ENCODE results near the gene ACER1. TPM values are rescaled to one million over a fixed set of nuclear protein-coding genes. Genes with fewer than 3 reads are reported as not detected.
"Not testable (repeated sequence)": the region's sequence is repeated elsewhere in the genome, so short reads cannot be mapped to it uniquely, and the experiment has no call there.

Gene ACER1
- total RNA-seq, 4 donors from 2014 or later, result 56.9 to 135 (median 86.2) TPM

GRCh38 chr19:6287269-6287885 is 46.0 kb downstream of the ACER1 start:
- 85% methylated on average over 4 to 5 of the region's 6 CpGs for WGBS, 2 donors
- DNase-seq (ENCODE audit: low spot score in 2 of 2), result no peak
- no peak overlapping the region for H3K4me3 ChIP-seq (ENCODE audit: low read depth, poor library complexity, severe bottlenecking)
- intact Hi-C loops (cut with DNase I; ENCODE audit: low total_unique reads), result no loop called here
- TF ChIP-seq POLR2A (IDR thresholded peaks at IDR 0.05) (no peak), CTCF (IDR thresholded peaks at IDR 0.05) (no peak)

GRCh38 chr19:6286676-6287075 is 46.7 kb downstream of the ACER1 start:
- TF ChIP-seq POLR2A (IDR thresholded peaks at IDR 0.05) (no peak), CTCF (IDR thresholded peaks at IDR 0.05) (no peak)
- no peak for DNase-seq (ENCODE audit: low spot score in 2 of 2)
- H3K4me3 ChIP-seq (ENCODE audit: low read depth, poor library complexity, severe bottlenecking), result no peak overlapping the region
- WGBS, 2 donors, result 70 to 91% methylated on average over 2 to 4 of the region's 4 CpGs
- intact Hi-C loops (cut with DNase I; ENCODE audit: low total_unique reads), result no loop called here

DNA sequence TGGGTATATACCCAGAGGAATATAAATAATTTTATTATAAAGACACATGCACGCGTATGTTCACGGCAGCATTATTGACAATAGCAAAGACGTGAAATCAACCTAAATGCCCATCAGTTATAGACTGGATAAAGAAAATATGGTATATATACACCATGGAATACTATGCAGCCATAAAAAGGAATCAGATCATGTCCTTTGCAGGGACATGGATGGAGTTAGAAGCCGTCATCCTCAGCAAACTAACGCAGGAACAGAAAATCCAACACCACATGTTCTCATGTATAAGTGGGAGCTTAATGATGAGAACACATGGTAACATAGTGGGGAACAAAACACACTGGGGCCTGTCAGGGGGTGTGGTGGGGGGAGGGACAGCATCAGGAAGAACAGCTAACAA is 51.0 kb downstream of the ACER1 start:
- WGBS, 2 donors, result 78 to 81% methylated on average over 6 of the region's 6 CpGs
- DNase-seq (ENCODE audit: low spot score in 2 of 2); intact Hi-C loops (cut with DNase I; ENCODE audit: low total_unique reads); H3K4me3 ChIP-seq (ENCODE audit: low read depth, poor library complexity, severe bottlenecking): not testable (repeated sequence)

DNA sequence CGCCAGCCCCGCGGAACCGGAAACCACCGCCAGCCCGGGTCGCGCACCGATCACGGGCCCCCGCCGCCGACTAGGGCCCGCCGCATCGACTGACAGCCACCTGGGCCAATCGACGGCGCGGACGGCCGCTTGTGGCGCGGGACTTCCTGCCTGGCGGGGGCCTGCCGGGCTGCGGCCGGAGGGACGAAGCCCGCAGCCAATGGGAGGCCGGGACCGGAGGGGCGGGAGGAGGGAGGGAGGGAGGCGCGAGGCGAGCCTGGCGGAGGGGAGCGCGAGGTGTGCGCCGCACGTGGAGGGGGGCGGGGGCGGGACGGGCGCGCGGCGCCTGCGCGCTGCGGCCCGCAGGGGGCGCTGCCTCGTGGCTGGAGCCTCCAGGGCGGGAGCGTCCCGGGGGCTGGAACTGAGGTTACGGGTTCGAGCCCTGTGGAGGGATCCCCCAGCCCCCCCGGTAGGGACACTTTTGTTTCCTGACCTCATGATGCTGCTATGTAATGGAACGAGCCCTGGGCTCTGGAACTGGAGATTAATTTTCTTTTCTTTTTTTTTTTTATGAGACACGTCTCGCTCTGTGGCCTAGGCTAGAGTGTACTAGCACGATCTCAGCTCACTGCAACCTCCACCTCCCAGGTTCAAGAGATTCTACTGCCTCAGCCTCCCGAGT is 53.4 kb downstream of the ACER1 start, which contains the start of gene MLLT1:
Gene MLLT1 (minus strand): TSS at position 45 of the 661 bp plus-strand sequence. CDS start 191 bp downstream, outside the sequence.
- no peak for TF ChIP-seq POLR2A (IDR thresholded peaks at IDR 0.05)
- no peak for TF ChIP-seq CTCF (IDR thresholded peaks at IDR 0.05)
- H3K4me3 ChIP-seq (ENCODE audit: low read depth, poor library complexity, severe bottlenecking), result peak within 1 kb of the TSS; percentile 57
- intact Hi-C loops (cut with DNase I; ENCODE audit: low total_unique reads), result loop anchor here (5.0 kb wide), 1 partner anchor 223 kb away; no protein-coding TSS in a partner anchor
- DNase-seq (ENCODE audit: low spot score in 2 of 2), result peak; percentile 93 to 99
- WGBS, 2 donors, result 5 to 12% methylated on average over 20 to 40 of the region's 66 CpGs

- WGBS, 2 donors, result 0% methylated on average over 2 of the region's 59 CpGs
- peak overlapping the region; percentile 57 for H3K4me3 ChIP-seq (ENCODE audit: low read depth, poor library complexity, severe bottlenecking)
- DNase-seq (ENCODE audit: low spot score in 2 of 2), result no peak
- intact Hi-C loops (cut with DNase I; ENCODE audit: low total_unique reads), result loop anchor here (5.0 kb wide), 1 partner anchor 222 kb away; no protein-coding TSS in a partner anchor
- TF ChIP-seq POLR2A (IDR thresholded peaks at IDR 0.05), result no peak
- no peak for TF ChIP-seq CTCF (IDR thresholded peaks at IDR 0.05)
These were observed 53.8 kb downstream of the ACER1 start for GRCh38 chr19:6279620-6279930.

DNA sequence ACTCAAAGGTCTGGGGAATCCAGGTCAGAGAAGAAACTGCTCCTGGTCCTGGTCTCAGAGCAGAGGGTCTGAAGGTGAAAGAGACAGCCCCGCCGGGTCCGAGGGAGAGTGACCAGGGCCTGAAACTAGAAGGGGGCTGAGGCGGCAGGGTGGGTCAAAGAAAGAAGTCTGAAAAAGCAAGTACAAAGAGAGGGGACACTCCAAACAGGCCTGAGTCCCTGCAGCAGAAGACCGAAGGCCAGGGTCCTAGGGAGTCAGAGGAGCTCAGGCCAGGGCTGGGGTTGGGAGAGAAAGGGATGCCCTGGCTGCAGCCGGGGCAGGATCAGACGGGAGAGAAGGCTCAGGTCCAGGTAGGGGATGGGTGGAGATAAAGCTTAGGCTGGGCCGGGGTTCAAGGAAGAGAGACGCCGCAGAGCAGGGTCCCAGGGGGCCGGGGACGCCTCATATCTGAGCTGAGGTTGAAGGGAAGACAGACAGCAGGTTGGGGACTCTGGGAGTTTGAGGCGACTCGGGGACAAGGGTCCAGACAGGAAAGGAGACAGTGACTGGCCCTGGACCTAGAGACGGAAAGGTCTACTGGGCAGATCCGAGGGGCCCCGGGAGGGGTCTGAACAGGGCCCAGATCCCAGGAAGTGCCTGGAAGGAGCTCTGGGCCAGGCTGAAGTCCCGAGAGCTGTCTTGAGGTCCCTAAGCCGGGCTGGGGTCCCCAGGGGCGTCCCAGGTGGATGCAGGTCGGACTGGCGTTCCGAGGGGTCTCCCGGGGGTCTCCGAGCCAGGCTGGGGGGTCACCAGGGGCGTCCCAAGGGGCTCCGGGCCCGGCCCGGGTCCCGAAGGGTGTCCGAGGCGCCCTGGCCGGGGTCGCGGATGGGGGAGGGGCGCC is 54.4 kb downstream of the ACER1 start:
- peak overlapping the region; percentile 57 for H3K4me3 ChIP-seq (ENCODE audit: low read depth, poor library complexity, severe bottlenecking)
- 7 to 12% methylated on average over 25 to 34 of the region's 36 CpGs for WGBS, 2 donors
- no peak for DNase-seq (ENCODE audit: low spot score in 2 of 2)
- intact Hi-C loops (cut with DNase I; ENCODE audit: low total_unique reads), result loop anchor here (5.0 kb wide), 1 partner anchor 222 kb away; no protein-coding TSS in a partner anchor
- TF ChIP-seq POLR2A (IDR thresholded peaks at IDR 0.05) (no peak), CTCF (IDR thresholded peaks at IDR 0.05) (no peak)

Data from lower leg skin (tissue), 4 donors.